ENCODE data around the gene ZMAT2.
"Not testable (repeated sequence)": the region's sequence is repeated elsewhere in the genome, so short reads cannot be mapped to it uniquely, and the experiment has no call there.

DNA sequence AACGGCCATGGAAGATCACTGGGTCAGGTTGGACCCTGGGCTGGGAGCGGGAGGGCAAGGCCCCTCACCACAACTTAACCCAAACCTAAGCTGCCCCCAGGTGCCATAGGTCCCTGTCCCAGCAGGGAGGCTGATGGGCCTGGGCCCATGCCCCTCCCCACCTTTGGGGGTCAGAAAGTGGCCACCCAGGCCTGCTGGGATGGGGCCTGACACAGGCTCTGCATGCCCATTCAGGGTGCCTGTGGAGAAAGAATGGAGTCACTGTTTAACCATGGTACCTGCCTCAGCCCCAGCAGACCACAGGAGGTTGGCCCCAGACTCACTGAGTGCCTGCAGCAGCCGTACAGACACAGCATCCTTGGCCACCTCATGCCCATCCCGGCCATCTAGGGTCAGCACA is 29.2 kb upstream of the ZMAT2 start:
- TF ChIP-seq, protein P1, sequence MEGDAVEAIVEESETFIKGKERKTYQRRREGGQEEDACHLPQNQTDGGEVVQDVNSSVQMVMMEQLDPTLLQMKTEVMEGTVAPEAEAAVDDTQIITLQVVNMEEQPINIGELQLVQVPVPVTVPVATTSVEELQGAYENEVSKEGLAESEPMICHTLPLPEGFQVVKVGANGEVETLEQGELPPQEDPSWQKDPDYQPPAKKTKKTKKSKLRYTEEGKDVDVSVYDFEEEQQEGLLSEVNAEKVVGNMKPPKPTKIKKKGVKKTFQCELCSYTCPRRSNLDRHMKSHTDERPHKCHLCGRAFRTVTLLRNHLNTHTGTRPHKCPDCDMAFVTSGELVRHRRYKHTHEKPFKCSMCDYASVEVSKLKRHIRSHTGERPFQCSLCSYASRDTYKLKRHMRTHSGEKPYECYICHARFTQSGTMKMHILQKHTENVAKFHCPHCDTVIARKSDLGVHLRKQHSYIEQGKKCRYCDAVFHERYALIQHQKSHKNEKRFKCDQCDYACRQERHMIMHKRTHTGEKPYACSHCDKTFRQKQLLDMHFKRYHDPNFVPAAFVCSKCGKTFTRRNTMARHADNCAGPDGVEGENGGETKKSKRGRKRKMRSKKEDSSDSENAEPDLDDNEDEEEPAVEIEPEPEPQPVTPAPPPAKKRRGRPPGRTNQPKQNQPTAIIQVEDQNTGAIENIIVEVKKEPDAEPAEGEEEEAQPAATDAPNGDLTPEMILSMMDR (IDR thresholded peaks at IDR 0.05), result not testable (repeated sequence)
- TF ChIP-seq POLR2A (IDR thresholded peaks at IDR 0.05), result not testable (repeated sequence)

All from thyroid gland (tissue), 4 donors.